K562 (cell line): Measurements from ENCODE around the gene PLCB4. TPM values are rescaled to one million over a fixed set of nuclear protein-coding genes. Genes with fewer than 3 reads are reported as not detected.

Experiments
- ATAC-seq: fragments of 200-7000 bp; cut with Tn5 transposase; 3 replicates; pipeline ENCODE4 v1.9.1; 2020; ENCODE audit warnings: moderate library complexity
- BruUV-seq: library from RNA; stranded (reverse); fragments of 400-500 nt; replicated peaks from 2 replicates; lab custom pipeline; 2021; lab: Mats Ljungman, UMichigan
- CTCF ChIA-PET: fragments of 300-600 bp; formaldehyde crosslinking; extraction: SDS; loops from one replicate; lab custom pipeline; 2021; ENCODE audit warnings: low intra/inter-chr PET ratio; lab: Yijun Ruan, JAX
- POLR2A ChIA-PET: fragments of 300-600, 350-650 bp; sonication (Branson Sonifier 250); formaldehyde crosslinking; extraction: SDS; loops from one replicate; lab custom pipeline; 2021; ENCODE audit warnings: antibody characterized with exemption, inconsistent platforms; lab: Yijun Ruan, JAX
- DNase-seq, 4 experiments: peaks; one replicate each; pipeline versions ENCODE4 v3.0.0 to v3.0.0-alpha.2; 2011 to 2018; ENCODE audit warnings: low spot score in 3 of 4, mixed read lengths in 3 of 4; ENCODE audit errors: extremely low read depth in 1 of 4
- FAIRE-seq: peaks from 2 replicates; lab custom pipeline; 2011; peaks lifted over from hg19 to GRCh38; lab: Jason Lieb, UNC
- H2AFZ ChIP-seq: 2 replicates; pipeline ENCODE4 v1.6.0; 2011; ENCODE audit warnings: low read depth, low read length, control low read depth, inconsistent platforms
- H3K27ac ChIP-seq: fragments of 200-600 bp; 3 replicates; pipeline ENCODE4 v1.8.0; 2011; ENCODE audit warnings: low read depth, mild to moderate bottlenecking, control low read depth, inconsistent platforms, low read length, moderate library complexity, mixed read lengths; ENCODE audit errors: extremely low read depth
- H3K27me3 ChIP-seq, 2 experiments: fragments of 300-600 bp in 1 of 2; 2 replicates in 1 of 2; 3 replicates in 1 of 2; pipeline versions ENCODE4 v1.6.0 to v1.8.0; 2011; ENCODE audit warnings: inconsistent platforms in 2 of 2, low read length in 2 of 2, mild to moderate bottlenecking in 1 of 2, mixed read lengths in 1 of 2, moderate library complexity in 1 of 2; ENCODE audit not compliant: control insufficient read depth in 2 of 2, insufficient read depth in 2 of 2
- H3K36me3 ChIP-seq: fragments of 300-600 bp; 3 replicates; pipeline ENCODE4 v1.8.0; 2011; ENCODE audit warnings: mild to moderate bottlenecking, low read length, inconsistent platforms; ENCODE audit not compliant: control insufficient read depth, insufficient read depth
- H3K4me1 ChIP-seq, 2 experiments: fragments of 200-600 bp in 1 of 2; replicated peaks in 1 of 2; 2 replicates in 1 of 2; 3 replicates in 1 of 2; pipeline versions ENCODE4 v1.5.1 to v1.8.0; 2011; ENCODE audit warnings: inconsistent platforms in 2 of 2, low read length in 2 of 2, mild to moderate bottlenecking in 1 of 2, mixed read lengths in 1 of 2, moderate library complexity in 1 of 2; ENCODE audit not compliant: control insufficient read depth in 2 of 2, insufficient read depth in 2 of 2
- H3K4me2 ChIP-seq: 2 replicates; pipeline ENCODE4 v1.6.1; 2011; ENCODE audit warnings: low read length, control low read depth, inconsistent platforms, mixed read lengths; ENCODE audit not compliant: insufficient read depth
- H3K4me3 ChIP-seq: fragments of 200-600 bp; sonication (generic), shearing (Covaris generic); 2 replicates; pipeline ENCODE4 v1.5.1; 2016; ENCODE audit warnings: control low read depth, inconsistent platforms
- H3K79me2 ChIP-seq: fragments of 200-600 bp; 3 replicates; pipeline ENCODE4 v1.8.0; 2011; ENCODE audit warnings: low read length, inconsistent platforms; ENCODE audit not compliant: control insufficient read depth, insufficient read depth
- H3K9ac ChIP-seq, 2 experiments: 2 replicates each; pipeline versions ENCODE4 v1.6.0 to v1.6.1; 2011; ENCODE audit warnings: low read depth in 2 of 2, low read length in 2 of 2, control low read depth in 1 of 2, inconsistent platforms in 1 of 2, mild to moderate bottlenecking in 1 of 2, mixed read lengths in 1 of 2; ENCODE audit not compliant: insufficient read depth in 1 of 2
- H3K9me1 ChIP-seq: one replicate; pipeline ENCODE4 v1.6.0; 2011; ENCODE audit warnings: inconsistent platforms, mild to moderate bottlenecking, low read length, moderate library complexity; ENCODE audit not compliant: control insufficient read depth, insufficient read depth
- H3K9me3 ChIP-seq: replicated peaks from 2 replicates; pipeline ENCODE4 v1.5.1; 2011; ENCODE audit warnings: low read depth, low read length, inconsistent platforms; ENCODE audit not compliant: control insufficient read depth, insufficient read depth
- H4K20me1 ChIP-seq: replicated peaks from 2 replicates; pipeline ENCODE4 v1.6.1; 2011; ENCODE audit warnings: low read length, inconsistent platforms, mixed read lengths; ENCODE audit not compliant: control insufficient read depth, insufficient read depth
- ATF1 ChIP-seq, 2 experiments: fragments of 450-650 bp in 1 of 2; IDR thresholded peaks; 2 replicates each; pipeline ENCODE4 v1.6.1; 2016; ENCODE audit warnings: missing compliant biosample characterization in 1 of 2, missing genetic modification characterization in 1 of 2
- CCAR2 ChIP-seq: fragments of 200-400 bp; formaldehyde crosslinking; IDR thresholded peaks from 2 replicates; pipeline ENCODE4 v1.6.1; 2017; ENCODE audit warnings: mild to moderate bottlenecking, low read depth, low read length
- DDX20 ChIP-seq: fragments of 450-650 bp; IDR thresholded peaks from 2 replicates; pipeline ENCODE4 v1.6.1; 2016; ENCODE audit warnings: missing genetic modification characterization, low read depth, mild to moderate bottlenecking, missing compliant biosample characterization, moderate library complexity
- ELF2 ChIP-seq: fragments of 250-450 bp; sonication (Bioruptor Pico); IDR thresholded peaks from 2 replicates; pipeline ENCODE4 v1.5.0; 2021; ENCODE audit warnings: mild to moderate bottlenecking
- HDAC8 ChIP-seq: fragments of 450-650 bp; IDR thresholded peaks from 2 replicates; pipeline ENCODE4 v1.6.1; 2016; ENCODE audit warnings: mild to moderate bottlenecking, missing genetic modification characterization, moderate library complexity, missing compliant biosample characterization
- HLTF ChIP-seq: fragments of 450-650 bp; IDR thresholded peaks from 2 replicates; pipeline ENCODE4 v1.6.1; 2016
- HNRNPUL1 ChIP-seq: fragments of 200-400 bp; formaldehyde crosslinking; IDR thresholded peaks from 2 replicates; pipeline ENCODE4 v1.6.1; 2017; ENCODE audit warnings: low read length
- JUND ChIP-seq, 2 experiments: IDR thresholded peaks; 2 replicates in 1 of 2; 3 replicates in 1 of 2; pipeline ENCODE4 v1.6.1; 2011; ENCODE audit warnings: borderline replicate concordance in 2 of 2, low read depth in 2 of 2, low read length in 2 of 2, improper control_type of control experiment in 1 of 2, missing biosample characterization in 1 of 2, missing genetic modification characterization in 1 of 2, missing genetic modification reagents in 1 of 2
- MECOM ChIP-seq: fragments of 250-450 bp; sonication (Bioruptor Pico); IDR thresholded peaks from 2 replicates; pipeline ENCODE4 v1.8.0; 2022; ENCODE audit warnings: inconsistent platforms
- SP2 ChIP-seq: IDR thresholded peaks from 2 replicates; pipeline ENCODE4 v1.6.1; 2011; ENCODE audit warnings: mild to moderate bottlenecking, low read depth, low read length, moderate library complexity; ENCODE audit not compliant: poor library complexity, severe bottlenecking; ENCODE audit errors: extremely low read depth
- WGBS: fragments of 100-300 bp; shearing (Covaris generic); methylation state at CpG from one replicate; pipeline ENCODE4 v1.1.6; 2016; ENCODE audit warnings: low coverage, mixed read lengths; ENCODE audit not compliant: insufficient coverage; ENCODE audit errors: missing lambda C conversion rate; 5-methylcytosine and 5-hydroxymethylcytosine counted together
- in situ Hi-C: fragments of 300-500 bp; cut with MboI; formaldehyde crosslinking; loops from 4 replicates; pipeline ENCODE4 v1.15.0; 2018; ENCODE audit warnings: inconsistent platforms, mixed read lengths
- intact Hi-C: fragments of 100-400 bp; cut with micrococcal nuclease; formaldehyde crosslinking; loops from 2 replicates; pipeline ENCODE4 v1.14.2; 2022
- polyA plus RNA-seq, 8 experiments: library from polyadenylated mRNA; depleted of rRNA in 4 of 8; stranded (reverse) in 5 of 8; unstranded in 3 of 8; fragments of >200 nt; fragmentation: Nextera tagmentation in 2 of 8; fragmentation: Illumina TruSeq in 1 of 8; extraction: Ambion mirVana in 2 of 8; extraction: Trizol in 1 of 8; gene quantifications; 2 replicates each; pipeline versions ENCODE4 v1.2.1 to v1.2.3, GENCODE V29; 2011 to 2014; ENCODE audit warnings: inconsistent platforms in 1 of 8, missing spikeins in 1 of 8
- total RNA-seq, 7 experiments: library from RNA; depleted of rRNA in 6 of 7; stranded (reverse); fragments of >200 nt in 6 of 7; fragmentation: Illumina TruSeq in 2 of 7; extraction: Trizol in 2 of 7; gene quantifications; 2 replicates each; pipeline versions ENCODE4 v1.2.1 to v1.2.3, GENCODE V29; 2011 to 2021; ENCODE audit warnings: low replicate concordance in 1 of 7
- TF ChIP-seq, protein P1 (sequence below), 3 experiments: IDR thresholded peaks in 2 of 3; conservative IDR thresholded peaks in 1 of 3; 2 replicates each; pipeline ENCODE4 v1.5.1; 2011 to 2012; ENCODE audit warnings: low read length in 3 of 3, mild to moderate bottlenecking in 3 of 3, control low read depth in 2 of 3, improper control_type of control experiment in 1 of 3, inconsistent platforms in 1 of 3, low read depth in 1 of 3, mixed read lengths in 1 of 3, moderate library complexity in 1 of 3; ENCODE audit not compliant: insufficient read depth in 2 of 3
- TF ChIP-seq, protein P2 (sequence below): fragments of 250-450 bp; sonication (Bioruptor Pico); IDR thresholded peaks from 2 replicates; pipeline ENCODE4 v1.8.0; 2021; ENCODE audit warnings: moderate library complexity, mild to moderate bottlenecking, inconsistent platforms
- TF ChIP-seq, protein P3 (sequence below): fragments of 450-650 bp; IDR thresholded peaks from 2 replicates; pipeline ENCODE4 v1.6.1; 2016; ENCODE audit warnings: mild to moderate bottlenecking
- TF ChIP-seq, protein P4 (sequence below): fragments of 250-450 bp; sonication (Bioruptor Pico); IDR thresholded peaks from 2 replicates; pipeline ENCODE4 v1.6.1; 2021; ENCODE audit warnings: mild to moderate bottlenecking

The PLCB4 gene
- total and polyA plus RNA-seq, 9 of the 15 experiments (the other 6 are each of a cell fraction or from before 2014, with no cell fraction given) = 0.20 to 2.9 (median 0.52) TPM

DNA sequence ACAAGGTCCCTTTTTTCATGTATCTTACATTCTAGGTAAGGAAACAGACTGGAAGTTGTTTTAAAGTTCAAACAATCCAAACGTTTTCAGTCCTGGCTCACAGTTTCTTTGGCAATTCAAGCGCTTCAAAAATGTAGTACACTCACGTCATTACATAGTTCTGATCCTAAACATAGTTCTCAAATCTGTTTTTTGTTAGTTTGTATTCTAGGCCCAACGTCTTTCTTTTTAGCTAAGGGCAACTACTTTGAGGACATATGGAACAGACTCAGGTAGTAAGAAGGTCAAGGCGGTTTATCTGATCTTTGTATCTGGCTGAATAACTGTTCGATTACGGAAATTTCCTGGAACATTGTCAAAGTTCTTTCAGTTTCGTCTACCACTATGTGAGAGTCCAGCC is 36.9 kb upstream of the PLCB4 start (continued):
- TF ChIP-seq HDAC8 (tag) = no peak

DNA sequence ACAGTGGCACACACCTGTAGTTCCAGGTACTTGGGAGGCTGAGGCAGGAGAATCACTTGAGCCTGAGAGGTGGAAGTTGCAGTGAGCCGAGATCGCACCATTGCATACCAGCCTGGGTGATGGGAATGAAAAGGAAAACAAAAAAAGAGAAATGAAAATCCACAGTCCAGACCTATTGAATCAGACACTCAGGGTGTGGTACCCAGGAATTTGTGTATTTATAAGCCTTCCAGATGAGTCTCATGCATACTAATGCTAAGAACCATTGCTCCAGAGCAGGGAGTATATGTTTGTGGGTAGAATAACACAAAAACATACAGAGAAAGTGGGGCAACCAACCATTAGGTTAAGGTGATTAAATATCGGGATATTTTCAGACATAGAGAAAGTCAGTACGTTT is 36.1 kb upstream of the PLCB4 start:
- H4K20me1 ChIP-seq = no peaks in the 10 kb centered on the region
- H3K4me3 ChIP-seq = no peak overlapping the region
- H3K4me2 ChIP-seq = no peak overlapping the region
- WGBS = 27% methylated on average over 4 of the region's 4 CpGs
- no TSS peak for BruUV-seq
- ChIA-PET POLR2A (no interaction called here), CTCF (no interaction called here)
- ATAC-seq = no peak
- no peak overlapping the region for H2AFZ ChIP-seq
- no peak for DNase-seq
- no peaks in the 10 kb centered on the region for H3K27me3 ChIP-seq
- FAIRE-seq = no peak
- in situ Hi-C loops = no loop called here
- no peak overlapping the region for H3K27ac ChIP-seq
- no peaks in the 10 kb centered on the region for H3K36me3 ChIP-seq
- intact Hi-C loops = no loop called here
- H3K9me1 ChIP-seq = no peaks in the 10 kb centered on the region
- no peaks in the 10 kb centered on the region for H3K9me3 ChIP-seq
- no peaks in the 10 kb centered on the region for H3K4me1 ChIP-seq
- H3K9ac ChIP-seq = no peak overlapping the region
- H3K79me2 ChIP-seq = no peaks in the 10 kb centered on the region
- TF ChIP-seq HNRNPUL1 (no peak), ATF1 (CRISPR knock-in tag; IDR thresholded peaks at IDR 0.05) (no peak), ATF1 (tag; IDR thresholded peaks at IDR 0.05) (no peak), HLTF (no peak), MECOM (CRISPR knock-in tag) (no peak), JUND (IDR thresholded peaks at IDR 0.05; ENCODE audit: borderline replicate concordance, low read depth, low read length) (no peak), JUND (tag; IDR thresholded peaks at IDR 0.05; ENCODE audit: borderline replicate concordance, low read depth, low read length) (no peak), DDX20 (tag) (no peak), CCAR2 (no peak), ELF2 (CRISPR knock-in tag) (no peak), SP2 (no peak)
- TF ChIP-seq, protein P1, sequence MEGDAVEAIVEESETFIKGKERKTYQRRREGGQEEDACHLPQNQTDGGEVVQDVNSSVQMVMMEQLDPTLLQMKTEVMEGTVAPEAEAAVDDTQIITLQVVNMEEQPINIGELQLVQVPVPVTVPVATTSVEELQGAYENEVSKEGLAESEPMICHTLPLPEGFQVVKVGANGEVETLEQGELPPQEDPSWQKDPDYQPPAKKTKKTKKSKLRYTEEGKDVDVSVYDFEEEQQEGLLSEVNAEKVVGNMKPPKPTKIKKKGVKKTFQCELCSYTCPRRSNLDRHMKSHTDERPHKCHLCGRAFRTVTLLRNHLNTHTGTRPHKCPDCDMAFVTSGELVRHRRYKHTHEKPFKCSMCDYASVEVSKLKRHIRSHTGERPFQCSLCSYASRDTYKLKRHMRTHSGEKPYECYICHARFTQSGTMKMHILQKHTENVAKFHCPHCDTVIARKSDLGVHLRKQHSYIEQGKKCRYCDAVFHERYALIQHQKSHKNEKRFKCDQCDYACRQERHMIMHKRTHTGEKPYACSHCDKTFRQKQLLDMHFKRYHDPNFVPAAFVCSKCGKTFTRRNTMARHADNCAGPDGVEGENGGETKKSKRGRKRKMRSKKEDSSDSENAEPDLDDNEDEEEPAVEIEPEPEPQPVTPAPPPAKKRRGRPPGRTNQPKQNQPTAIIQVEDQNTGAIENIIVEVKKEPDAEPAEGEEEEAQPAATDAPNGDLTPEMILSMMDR (IDR thresholded peaks at IDR 0.05 in 2 of 3, conservative IDR thresholded peaks at IDR 0.05 in 1 of 3; ENCODE audit: insufficient read depth in 2 of 3, low read depth in 1 of 3, low read length in 3 of 3) = no peak
- TF ChIP-seq, protein P2, sequence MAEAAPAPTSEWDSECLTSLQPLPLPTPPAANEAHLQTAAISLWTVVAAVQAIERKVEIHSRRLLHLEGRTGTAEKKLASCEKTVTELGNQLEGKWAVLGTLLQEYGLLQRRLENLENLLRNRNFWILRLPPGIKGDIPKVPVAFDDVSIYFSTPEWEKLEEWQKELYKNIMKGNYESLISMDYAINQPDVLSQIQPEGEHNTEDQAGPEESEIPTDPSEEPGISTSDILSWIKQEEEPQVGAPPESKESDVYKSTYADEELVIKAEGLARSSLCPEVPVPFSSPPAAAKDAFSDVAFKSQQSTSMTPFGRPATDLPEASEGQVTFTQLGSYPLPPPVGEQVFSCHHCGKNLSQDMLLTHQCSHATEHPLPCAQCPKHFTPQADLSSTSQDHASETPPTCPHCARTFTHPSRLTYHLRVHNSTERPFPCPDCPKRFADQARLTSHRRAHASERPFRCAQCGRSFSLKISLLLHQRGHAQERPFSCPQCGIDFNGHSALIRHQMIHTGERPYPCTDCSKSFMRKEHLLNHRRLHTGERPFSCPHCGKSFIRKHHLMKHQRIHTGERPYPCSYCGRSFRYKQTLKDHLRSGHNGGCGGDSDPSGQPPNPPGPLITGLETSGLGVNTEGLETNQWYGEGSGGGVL (CRISPR knock-in tag) = no peak
- TF ChIP-seq, protein P3, sequence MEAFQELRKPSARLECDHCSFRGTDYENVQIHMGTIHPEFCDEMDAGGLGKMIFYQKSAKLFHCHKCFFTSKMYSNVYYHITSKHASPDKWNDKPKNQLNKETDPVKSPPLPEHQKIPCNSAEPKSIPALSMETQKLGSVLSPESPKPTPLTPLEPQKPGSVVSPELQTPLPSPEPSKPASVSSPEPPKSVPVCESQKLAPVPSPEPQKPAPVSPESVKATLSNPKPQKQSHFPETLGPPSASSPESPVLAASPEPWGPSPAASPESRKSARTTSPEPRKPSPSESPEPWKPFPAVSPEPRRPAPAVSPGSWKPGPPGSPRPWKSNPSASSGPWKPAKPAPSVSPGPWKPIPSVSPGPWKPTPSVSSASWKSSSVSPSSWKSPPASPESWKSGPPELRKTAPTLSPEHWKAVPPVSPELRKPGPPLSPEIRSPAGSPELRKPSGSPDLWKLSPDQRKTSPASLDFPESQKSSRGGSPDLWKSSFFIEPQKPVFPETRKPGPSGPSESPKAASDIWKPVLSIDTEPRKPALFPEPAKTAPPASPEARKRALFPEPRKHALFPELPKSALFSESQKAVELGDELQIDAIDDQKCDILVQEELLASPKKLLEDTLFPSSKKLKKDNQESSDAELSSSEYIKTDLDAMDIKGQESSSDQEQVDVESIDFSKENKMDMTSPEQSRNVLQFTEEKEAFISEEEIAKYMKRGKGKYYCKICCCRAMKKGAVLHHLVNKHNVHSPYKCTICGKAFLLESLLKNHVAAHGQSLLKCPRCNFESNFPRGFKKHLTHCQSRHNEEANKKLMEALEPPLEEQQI = no peak
- TF ChIP-seq, protein P4, sequence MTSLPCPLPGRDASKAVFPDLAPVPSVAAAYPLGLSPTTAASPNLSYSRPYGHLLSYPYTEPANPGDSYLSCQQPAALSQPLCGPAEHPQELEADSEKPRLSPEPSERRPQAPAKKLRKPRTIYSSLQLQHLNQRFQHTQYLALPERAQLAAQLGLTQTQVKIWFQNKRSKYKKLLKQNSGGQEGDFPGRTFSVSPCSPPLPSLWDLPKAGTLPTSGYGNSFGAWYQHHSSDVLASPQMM (CRISPR knock-in tag) = no peak
